ENCODE data around the gene DIP2C.

Gene DIP2C

GRCh38 chr10:565676-566075, 123.8 kb downstream of the DIP2C start:
- DNase-seq = no peak

- no peak for DNase-seq
Observed at GRCh38 chr10:565146-565545, 124.3 kb downstream of the DIP2C start.

- DNase-seq = no peak
Observed at GRCh38 chr10:563827-564226, 125.6 kb downstream of the DIP2C start.

- DNase-seq = no peak
Observed at GRCh38 chr10:562142-562541, 127.3 kb downstream of the DIP2C start.

GRCh38 chr10:561721-562120, 127.7 kb downstream of the DIP2C start:
- no peak for DNase-seq

- no peak for DNase-seq
Observed at GRCh38 chr10:560314-560992, 129.0 kb downstream of the DIP2C start.

GRCh38 chr10:559767-560047, 129.8 kb downstream of the DIP2C start:
- no peak for DNase-seq

- no peak for DNase-seq
Observed at GRCh38 chr10:558891-559766, 130.3 kb downstream of the DIP2C start.

- DNase-seq = no peak
Observed at GRCh38 chr10:558364-558763, 131.1 kb downstream of the DIP2C start.

GRCh38 chr10:557792-558328, 131.6 kb downstream of the DIP2C start:
- DNase-seq = no peak

- DNase-seq = no peak
Observed at GRCh38 chr10:556971-557637, 132.4 kb downstream of the DIP2C start.

- DNase-seq = no peak
Observed at GRCh38 chr10:555682-556350, 133.7 kb downstream of the DIP2C start.

GRCh38 chr10:555281-555680, 134.2 kb downstream of the DIP2C start:
- no peak for DNase-seq

GRCh38 chr10:554182-554848, 135.2 kb downstream of the DIP2C start:
- DNase-seq = no peak

- DNase-seq = no peak
Observed at GRCh38 chr10:553233-553632, 136.2 kb downstream of the DIP2C start.

GRCh38 chr10:552679-553078, 136.8 kb downstream of the DIP2C start:
- no peak for DNase-seq

- DNase-seq = no peak
Observed at GRCh38 chr10:551373-552252, 137.9 kb downstream of the DIP2C start.

- no peak for DNase-seq
Observed at GRCh38 chr10:550665-551372, 138.6 kb downstream of the DIP2C start.

- DNase-seq = no peak
Observed at GRCh38 chr10:549391-549790, 140.1 kb downstream of the DIP2C start.

- DNase-seq = no peak
Observed at GRCh38 chr10:548238-548901, 141.1 kb downstream of the DIP2C start.

Data from activated CD8-positive, alpha-beta memory T cell treated with anti-CD3 and anti-CD28 coated beads, Interleukin-2, amount 50 U/mL, for 48 hours (primary cell).